H1 (cell line): ENCODE measurements around the gene DPM3. TPM values are rescaled to one million over a fixed set of nuclear protein-coding genes. Genes with fewer than 3 reads are reported as not detected.

Experiments used
- CEBPB ChIP-seq: IDR thresholded peaks from 2 replicates; pipeline ENCODE4 v1.6.1; 2012; ENCODE audit warnings: low read depth, low read length
- NANOG ChIP-seq: IDR thresholded peaks from 2 replicates; pipeline ENCODE4 v1.6.1; 2011; ENCODE audit warnings: low read length, low read depth, mild to moderate bottlenecking, inconsistent platforms; ENCODE audit not compliant: insufficient read depth, poor library complexity, severe bottlenecking
- RAD21 ChIP-seq, 2 experiments: IDR thresholded peaks in 1 of 2; conservative IDR thresholded peaks in 1 of 2; 2 replicates each; pipeline ENCODE4 v1.6.1; 2011; ENCODE audit warnings: low read depth in 2 of 2, low read length in 2 of 2, improper control_type of control experiment in 1 of 2, inconsistent platforms in 1 of 2, mild to moderate bottlenecking in 1 of 2, moderate library complexity in 1 of 2
- SP1 ChIP-seq: IDR thresholded peaks from 2 replicates; pipeline ENCODE4 v1.6.1; 2011; ENCODE audit warnings: low read depth, low read length
- TAF1 ChIP-seq: IDR thresholded peaks from 2 replicates; pipeline ENCODE4 v1.6.1; 2011; ENCODE audit warnings: mild to moderate bottlenecking, low read depth, low read length
- polyA plus RNA-seq, 7 experiments: library from polyadenylated mRNA; depleted of rRNA in 3 of 7; stranded (reverse) in 5 of 7; unstranded in 2 of 7; fragments of >200 nt in 5 of 7; fragments of 200-250 nt in 2 of 7; gene quantifications; 1 replicate in 5 of 7; 2 replicates in 1 of 7; 4 replicates in 1 of 7; pipeline versions ENCODE4 v1.2.1 to v1.2.3, GENCODE V29; 2011 to 2013; ENCODE audit warnings: missing spikeins in 2 of 7, mixed read lengths in 2 of 7
- total RNA-seq: library from RNA; stranded (reverse); fragmentation: NEBNext Ultra II Directional; extraction: Animal tissue kit (Norgen Biotek cat#: 25700); gene quantifications from 2 replicates; pipeline ENCODE4 v1.2.1, GENCODE V29; 2021

The DPM3 gene
- total and polyA plus RNA-seq, 2 of the 8 experiments (the other 6 are each of a cell fraction or from before 2014, with no cell fraction given), result 44.8 to 227 TPM

DNA sequence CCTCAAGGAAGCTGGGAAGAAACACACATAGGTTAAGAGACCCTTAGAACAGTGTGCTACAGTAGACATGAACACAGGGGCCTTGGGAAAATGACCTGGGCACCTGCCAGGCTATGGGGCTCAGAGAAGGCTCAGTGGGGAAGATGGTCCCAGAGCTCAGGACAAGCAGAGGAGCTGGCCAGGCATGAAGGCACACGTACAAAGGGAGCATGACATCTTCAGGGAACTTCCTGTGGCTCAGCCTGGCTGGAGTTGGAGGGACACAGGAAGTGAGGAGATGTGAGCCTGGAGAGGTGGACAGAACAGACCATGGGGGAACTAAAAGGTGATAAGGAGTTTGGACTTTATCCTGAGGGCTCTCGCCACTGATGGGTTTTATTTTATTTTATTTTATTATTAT is 8.5 kb downstream of the DPM3 start (continued):
- TF ChIP-seq NANOG (no peak), SP1 (no peak), CEBPB (no peak), TAF1 (no peak), RAD21 (IDR thresholded peaks at IDR 0.05 in 1 of 2, conservative IDR thresholded peaks at IDR 0.05 in 1 of 2; ENCODE audit: low read depth in 2 of 2, low read length in 2 of 2) (no peak)
